HG03095 (cell line): ENCODE results near the gene PAQR8.

Source experiments
- ATAC-seq: cut with Tn5 transposase; IDR thresholded peaks from one replicate; pipeline ENCODE4 v1.9.1; 2021; ENCODE audit warnings: moderate library complexity; ENCODE audit not compliant: unreplicated experiment

PAQR8 gene

GRCh38 chr6:52346503-52346902 is 15.4 kb upstream of the PAQR8 start:
- no peak for ATAC-seq

- no peak for ATAC-seq
Observed at GRCh38 chr6:52347818-52348217, 14.1 kb upstream of the PAQR8 start.

- no peak for ATAC-seq
Observed at GRCh38 chr6:52351879-52352238, 10.1 kb upstream of the PAQR8 start.

GRCh38 chr6:52352239-52353018 is 9.5 kb upstream of the PAQR8 start:
- ATAC-seq, result peak; percentile 91

GRCh38 chr6:52356017-52356416 is 5.9 kb upstream of the PAQR8 start:
- ATAC-seq, result no peak

GRCh38 chr6:52359403-52359802 is 2.5 kb upstream of the PAQR8 start:
- no peak for ATAC-seq

GRCh38 chr6:52360028-52360427 is 1.9 kb upstream of the PAQR8 start:
- no peak for ATAC-seq

GRCh38 chr6:52360601-52361413 is 1.1 kb upstream of the PAQR8 start:
- ATAC-seq, result no peak

GRCh38 chr6:52361414-52361944 is 472 bp upstream of the PAQR8 start:
- ATAC-seq, result no peak

GRCh38 chr6:52362443-52363227 is 684 bp downstream of the PAQR8 start:
- ATAC-seq, result peak; percentile 41

- no peak for ATAC-seq
Observed at GRCh38 chr6:52363228-52363867, 1.4 kb downstream of the PAQR8 start.

GRCh38 chr6:52364480-52365166 is 2.7 kb downstream of the PAQR8 start:
- ATAC-seq, result no peak

GRCh38 chr6:52365317-52365716 is 3.4 kb downstream of the PAQR8 start:
- no peak for ATAC-seq

GRCh38 chr6:52365866-52366540 is 4.1 kb downstream of the PAQR8 start:
- no peak for ATAC-seq

- ATAC-seq, result no peak
Observed at GRCh38 chr6:52368002-52368401, 6.1 kb downstream of the PAQR8 start.

GRCh38 chr6:52369234-52369633 is 7.3 kb downstream of the PAQR8 start:
- no peak for ATAC-seq

GRCh38 chr6:52371656-52372191 is 9.8 kb downstream of the PAQR8 start:
- ATAC-seq, result no peak

- ATAC-seq, result no peak
Observed at GRCh38 chr6:52373151-52373690, 11.3 kb downstream of the PAQR8 start.

GRCh38 chr6:52374247-52374646 is 12.3 kb downstream of the PAQR8 start:
- no peak for ATAC-seq
